SK-N-SH treated with all-trans-retinoic acid at 6 μM for 48 hours (cell line): Measurements from ENCODE around the gene WDR36.

ENCODE experiments used
- CREB5 ChIP-seq: fragments of 250-450 bp; sonication (Bioruptor Pico); IDR thresholded peaks from 2 replicates; pipeline ENCODE4 v1.5.1; 2020; ENCODE audit warnings: low read depth, mild to moderate bottlenecking, moderate library complexity
- ISL1 ChIP-seq: fragments of 250-450 bp; sonication (Bioruptor Pico); IDR thresholded peaks from 2 replicates; pipeline ENCODE4 v2.1.2; 2022; ENCODE audit warnings: mild to moderate bottlenecking, moderate library complexity
- OSR1 ChIP-seq: fragments of 250-450 bp; sonication (Bioruptor Pico); IDR thresholded peaks from 2 replicates; pipeline ENCODE4 v1.8.0; 2022; ENCODE audit warnings: moderate library complexity, mild to moderate bottlenecking, inconsistent platforms
- PATZ1 ChIP-seq: fragments of 250-450 bp; sonication (Bioruptor Pico); IDR thresholded peaks from 2 replicates; pipeline ENCODE4 v1.8.0; 2020; ENCODE audit warnings: mild to moderate bottlenecking, moderate library complexity, borderline replicate concordance
- RARB ChIP-seq: fragments of 250-450 bp; sonication (Bioruptor Pico); IDR thresholded peaks from 2 replicates; pipeline ENCODE4 v1.8.0; 2021; ENCODE audit warnings: mild to moderate bottlenecking, moderate library complexity
- SNAI2 ChIP-seq: fragments of 250-450 bp; sonication (Bioruptor Pico); IDR thresholded peaks from 2 replicates; pipeline ENCODE4 v1.5.0; 2020; ENCODE audit warnings: mild to moderate bottlenecking, moderate library complexity
- TCF4 ChIP-seq: fragments of 250-450 bp; sonication (Bioruptor Pico); IDR thresholded peaks from 2 replicates; pipeline ENCODE4 v1.8.0; 2021; ENCODE audit warnings: mild to moderate bottlenecking, moderate library complexity, borderline replicate concordance
- ZC3H10 ChIP-seq: fragments of 250-450 bp; sonication (Bioruptor Pico); IDR thresholded peaks from 2 replicates; pipeline ENCODE4 v1.5.1; 2021; ENCODE audit warnings: mild to moderate bottlenecking, moderate library complexity
- ZFP3 ChIP-seq: fragments of 250-450 bp; sonication (Bioruptor Pico); IDR thresholded peaks from 2 replicates; pipeline ENCODE4 v1.5.0; 2020; ENCODE audit warnings: mild to moderate bottlenecking, moderate library complexity
- ZFP30 ChIP-seq: fragments of 450-650 bp; formaldehyde crosslinking; IDR thresholded peaks from 2 replicates; pipeline ENCODE4 v1.5.0; 2022; ENCODE audit warnings: mild to moderate bottlenecking, moderate library complexity

- no peak for TF ChIP-seq ZFP30 (CRISPR knock-in tag)
- no peak for TF ChIP-seq PATZ1 (CRISPR knock-in tag)
- no peak for TF ChIP-seq ZFP3 (CRISPR knock-in tag)
- no peak for TF ChIP-seq SNAI2
- TF ChIP-seq OSR1 (CRISPR knock-in tag) = no peak
- no peak for TF ChIP-seq ISL1 (CRISPR knock-in tag)
- no peak for TF ChIP-seq CREB5 (CRISPR knock-in tag)
- no peak for TF ChIP-seq ZC3H10 (CRISPR knock-in tag)
- TF ChIP-seq RARB (CRISPR knock-in tag) = no peak
- no peak for TF ChIP-seq TCF4 (CRISPR knock-in tag)
Measured at GRCh38 chr5:111153945-111154344, 61.8 kb downstream of the WDR36 start.
